ENCODE measurements around the gene VWF.
"Not testable (repeated sequence)": the region's sequence is repeated elsewhere in the genome, so short reads cannot be mapped to it uniquely, and the experiment has no call there.

VWF gene

GRCh38 chr12:6163416-6164060 is 39.1 kb upstream of the VWF start:
- Histone ChIP-seq H3K9me3 (ENCODE audit: low read depth, low read length) (no peaks in the 10 kb centered on the region), H3K27ac (no peak overlapping the region), H3K4me3 (no peak overlapping the region), H3K9ac (ENCODE audit: insufficient read length) (no peak overlapping the region), H3K36me3 (ENCODE audit: insufficient read depth, low read length) (no peaks in the 10 kb centered on the region)
- TF ChIP-seq FOXP2 (optimal IDR thresholded peaks at IDR 0.05; ENCODE audit: control extremely low read depth, extremely low read length, insufficient read depth), result no peak
- no peak for TF ChIP-seq EZH2 (IDR thresholded peaks at IDR 0.05)
- TF ChIP-seq POLR2AphosphoS5 (IDR thresholded peaks at IDR 0.05; ENCODE audit: borderline replicate concordance, low read depth, low read length), result no peak
- DNase-seq (ENCODE audit: low read depth, low spot score), result no peak

DNA sequence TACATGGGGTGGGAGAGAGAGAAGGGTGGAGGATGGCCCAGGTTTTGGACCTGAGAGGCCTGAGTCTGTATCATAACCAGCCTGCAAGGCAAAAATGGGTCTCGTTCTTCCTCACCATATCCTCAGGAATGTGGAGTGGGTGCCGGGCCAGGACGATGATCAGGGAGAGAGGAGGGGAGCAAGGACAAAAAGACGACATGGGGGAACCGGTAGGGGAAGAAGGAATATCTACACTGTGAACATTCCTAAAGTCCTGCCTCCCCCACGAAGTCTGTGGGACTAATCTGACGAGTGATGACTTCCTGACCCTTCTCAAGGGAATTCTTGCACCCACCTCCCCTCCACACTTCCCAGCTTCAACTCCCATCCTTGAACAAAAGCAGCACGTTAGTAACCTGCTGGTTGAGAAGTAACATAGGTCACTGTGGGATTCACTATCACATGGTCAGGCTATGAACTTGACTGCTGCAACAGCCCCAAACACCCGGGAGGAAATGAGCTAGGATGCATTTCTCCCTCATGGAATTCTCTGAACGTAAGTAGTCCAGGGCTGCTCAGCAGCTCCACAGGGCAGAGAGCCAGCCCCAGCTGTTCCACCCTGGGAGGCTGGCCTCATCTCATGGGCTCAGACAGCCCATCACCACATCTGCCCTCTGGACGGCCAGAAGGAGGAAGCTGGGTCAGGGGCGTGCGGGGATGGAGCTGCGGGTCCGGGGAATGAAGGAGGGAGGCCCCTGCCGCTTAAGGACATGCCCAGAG is 36.8 kb upstream of the VWF start:
- Histone ChIP-seq H3K36me3 (ENCODE audit: insufficient read depth, low read length) (no peaks in the 10 kb centered on the region), H3K27ac (no peak overlapping the region), H3K4me3 (no peak overlapping the region), H3K9me3 (ENCODE audit: low read depth, low read length) (no peaks in the 10 kb centered on the region), H3K9ac (ENCODE audit: insufficient read length) (no peak overlapping the region)
- TF ChIP-seq POLR2AphosphoS5 (IDR thresholded peaks at IDR 0.05; ENCODE audit: borderline replicate concordance, low read depth, low read length) (no peak), FOXP2 (optimal IDR thresholded peaks at IDR 0.05; ENCODE audit: control extremely low read depth, extremely low read length, insufficient read depth) (no peak), EZH2 (IDR thresholded peaks at IDR 0.05) (no peak)
- DNase-seq (ENCODE audit: low read depth, low spot score), result no peak

- H3K4me3 ChIP-seq, result not testable (repeated sequence)
Measured at GRCh38 chr12:6160049-6160649, 35.7 kb upstream of the VWF start.

GRCh38 chr12:6159166-6160011 is 34.9 kb upstream of the VWF start:
- not testable (repeated sequence) for DNase-seq (ENCODE audit: low read depth, low spot score); H3K9me3 ChIP-seq (ENCODE audit: low read depth, low read length); H3K36me3 ChIP-seq (ENCODE audit: insufficient read depth, low read length); H3K9ac ChIP-seq (ENCODE audit: insufficient read length); H3K27ac ChIP-seq; H3K4me3 ChIP-seq

More at GRCh38 chr12:6160049-6160649, 35.7 kb upstream of the VWF start:
- not testable (repeated sequence) for H3K36me3 ChIP-seq (ENCODE audit: insufficient read depth, low read length); DNase-seq (ENCODE audit: low read depth, low spot score); H3K27ac ChIP-seq; H3K9ac ChIP-seq (ENCODE audit: insufficient read length); H3K9me3 ChIP-seq (ENCODE audit: low read depth, low read length)

GRCh38 chr12:6158749-6159148 is 34.3 kb upstream of the VWF start:
- DNase-seq (ENCODE audit: low read depth, low spot score), result no peak
- H3K4me3 ChIP-seq, result no peak overlapping the region
- H3K27ac ChIP-seq, result no peak overlapping the region
- H3K9ac ChIP-seq (ENCODE audit: insufficient read length), result no peak overlapping the region
- TF ChIP-seq FOXP2 (optimal IDR thresholded peaks at IDR 0.05; ENCODE audit: control extremely low read depth, extremely low read length, insufficient read depth), result no peak
- no peak for TF ChIP-seq POLR2AphosphoS5 (IDR thresholded peaks at IDR 0.05; ENCODE audit: borderline replicate concordance, low read depth, low read length)
- TF ChIP-seq EZH2 (IDR thresholded peaks at IDR 0.05), result no peak
- H3K36me3 ChIP-seq (ENCODE audit: insufficient read depth, low read length), result no peaks in the 10 kb centered on the region
- no peaks in the 10 kb centered on the region for H3K9me3 ChIP-seq (ENCODE audit: low read depth, low read length)

DNA sequence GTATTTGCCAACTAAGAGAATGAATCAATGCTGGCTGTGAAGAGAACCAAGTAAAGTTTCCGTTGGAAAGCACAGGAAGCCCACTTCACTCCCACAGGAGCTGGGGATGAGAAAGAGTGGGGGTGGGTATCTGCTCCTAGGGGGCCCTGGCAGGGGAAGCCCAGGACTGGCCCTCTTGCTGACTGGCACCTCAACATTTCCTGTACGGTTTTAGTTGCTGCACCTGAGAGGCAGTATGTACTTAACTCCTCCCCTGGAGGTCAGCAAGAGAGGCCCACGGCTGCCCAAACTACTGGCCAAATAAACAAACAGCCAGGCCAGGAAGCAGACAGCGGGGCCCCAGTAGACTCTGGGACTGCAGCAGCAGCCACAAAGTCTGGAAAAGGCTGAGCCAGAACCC is 33.8 kb upstream of the VWF start:
- no peaks in the 10 kb centered on the region for H3K36me3 ChIP-seq (ENCODE audit: insufficient read depth, low read length)
- H3K9ac ChIP-seq (ENCODE audit: insufficient read length), result no peak overlapping the region
- H3K27ac ChIP-seq, result no peak overlapping the region
- H3K4me3 ChIP-seq, result no peak overlapping the region
- DNase-seq (ENCODE audit: low read depth, low spot score), result no peak
- TF ChIP-seq FOXP2 (optimal IDR thresholded peaks at IDR 0.05; ENCODE audit: control extremely low read depth, extremely low read length, insufficient read depth) (no peak), EZH2 (IDR thresholded peaks at IDR 0.05) (no peak), POLR2AphosphoS5 (IDR thresholded peaks at IDR 0.05; ENCODE audit: borderline replicate concordance, low read depth, low read length) (no peak)
- H3K9me3 ChIP-seq (ENCODE audit: low read depth, low read length), result no peaks in the 10 kb centered on the region

DNA sequence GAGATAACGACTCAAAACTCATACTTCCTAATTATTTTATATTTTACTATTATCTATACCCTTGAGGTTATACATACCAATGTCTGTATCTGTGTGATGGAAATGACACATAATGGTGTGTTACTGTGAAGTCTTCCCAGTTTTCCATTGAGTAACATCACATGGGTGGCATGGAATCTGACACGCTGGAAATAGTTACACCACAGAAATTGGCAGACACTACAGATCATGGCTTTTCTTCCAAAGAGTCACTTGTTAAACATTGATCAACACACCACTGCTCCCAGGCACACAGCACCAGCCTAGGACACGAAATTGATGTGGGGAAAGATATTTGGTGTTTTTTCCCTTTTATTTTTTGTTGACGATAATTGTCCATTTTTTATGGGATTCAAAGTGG is 33.0 kb upstream of the VWF start:
- TF ChIP-seq POLR2AphosphoS5 (IDR thresholded peaks at IDR 0.05; ENCODE audit: borderline replicate concordance, low read depth, low read length) (no peak), EZH2 (IDR thresholded peaks at IDR 0.05) (no peak), FOXP2 (optimal IDR thresholded peaks at IDR 0.05; ENCODE audit: control extremely low read depth, extremely low read length, insufficient read depth) (no peak)
- no peak for DNase-seq (ENCODE audit: low read depth, low spot score)
- Histone ChIP-seq H3K36me3 (ENCODE audit: insufficient read depth, low read length) (no peaks in the 10 kb centered on the region), H3K9me3 (ENCODE audit: low read depth, low read length) (no peaks in the 10 kb centered on the region), H3K9ac (ENCODE audit: insufficient read length) (no peak overlapping the region), H3K27ac (no peak overlapping the region), H3K4me3 (no peak overlapping the region)

DNA sequence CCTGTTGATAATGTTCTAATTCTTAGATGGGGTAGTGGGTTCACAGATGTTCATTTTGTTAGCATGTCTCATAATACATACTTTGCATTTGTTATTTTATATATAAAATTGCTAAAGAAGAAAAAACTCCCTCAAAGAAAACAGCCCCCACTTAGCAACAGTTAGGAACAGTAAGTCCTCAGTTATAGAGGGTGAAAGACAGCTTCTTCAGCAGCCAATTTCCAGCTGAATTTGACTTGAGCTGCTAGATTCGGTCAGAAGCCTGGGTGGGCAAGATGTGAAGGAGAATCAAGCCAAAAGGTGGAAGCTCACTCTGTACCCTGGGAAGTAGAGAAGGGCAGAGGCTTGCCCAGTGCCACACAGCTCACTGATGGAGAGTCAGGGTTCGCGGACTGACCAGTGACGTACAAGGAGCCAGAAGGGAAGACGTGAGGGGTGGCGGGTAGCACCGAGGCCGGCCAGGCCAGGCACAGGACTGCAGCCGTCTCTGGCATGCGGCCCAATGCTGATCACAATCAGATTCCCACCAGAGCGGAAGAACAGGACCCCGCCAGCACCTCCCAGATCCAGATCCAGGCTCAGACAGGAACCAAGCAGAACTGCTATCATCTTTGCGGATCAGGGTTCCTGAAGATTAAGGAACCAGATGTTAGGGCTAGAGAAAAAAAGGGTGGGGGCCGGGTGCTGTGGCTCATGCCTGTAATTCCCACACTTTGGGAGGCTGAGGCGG is 30.4 kb upstream of the VWF start:
- DNase-seq (ENCODE audit: low read depth, low spot score), result no peak
- Histone ChIP-seq H3K9ac (ENCODE audit: insufficient read length) (no peak overlapping the region), H3K36me3 (ENCODE audit: insufficient read depth, low read length) (no peaks in the 10 kb centered on the region), H3K9me3 (ENCODE audit: low read depth, low read length) (no peaks in the 10 kb centered on the region), H3K4me3 (no peak overlapping the region), H3K27ac (no peak overlapping the region)
- TF ChIP-seq EZH2 (IDR thresholded peaks at IDR 0.05) (no peak), FOXP2 (optimal IDR thresholded peaks at IDR 0.05; ENCODE audit: control extremely low read depth, extremely low read length, insufficient read depth) (no peak), POLR2AphosphoS5 (IDR thresholded peaks at IDR 0.05; ENCODE audit: borderline replicate concordance, low read depth, low read length) (no peak)

GRCh38 chr12:6148722-6149121 is 24.3 kb upstream of the VWF start:
- not testable (repeated sequence) for H3K9ac ChIP-seq (ENCODE audit: insufficient read length); H3K4me3 ChIP-seq; H3K9me3 ChIP-seq (ENCODE audit: low read depth, low read length); H3K36me3 ChIP-seq (ENCODE audit: insufficient read depth, low read length); DNase-seq (ENCODE audit: low read depth, low spot score); H3K27ac ChIP-seq
